Activated naive CD4-positive, alpha-beta T cell treated with anti-CD3 and anti-CD28 coated beads, Interleukin-2, amount 50 U/mL, for 72 hours (primary cell): Measurements from ENCODE around the gene MRPL36. TPM values are rescaled to one million over a fixed set of nuclear protein-coding genes. Genes with fewer than 3 reads are reported as not detected.
"Not testable (repeated sequence)": the region's sequence is repeated elsewhere in the genome, so short reads cannot be mapped to it uniquely, and the experiment has no call there.

Source experiments
- ATAC-seq, 2 donors: fragments of 150-1000 bp; cut with Tn5 transposase; 2 replicates each; pipeline ENCODE4 v1.10.0; 2021; ENCODE audit warnings: mild to moderate bottlenecking in 2 of 2, moderate library complexity in 2 of 2
- DNase-seq, 2 donors: peaks; one replicate each; pipeline ENCODE4 v3.0.0; 2021 to 2022; ENCODE audit warnings: low spot score in 2 of 2
- H3K27ac Mint-ChIP-seq, 2 donors: one replicate each; pipeline ENCODE4 v1.8.0; 2022; ENCODE audit warnings: mild to moderate bottlenecking in 2 of 2, mixed read lengths in 2 of 2
- H3K36me3 Mint-ChIP-seq, 2 donors: one replicate each; pipeline ENCODE4 v1.8.0; 2022; ENCODE audit warnings: mixed read lengths in 2 of 2
- H3K9me3 Mint-ChIP-seq, 2 donors: one replicate each; pipeline ENCODE4 v1.8.0; 2022; ENCODE audit warnings: mixed read lengths in 2 of 2
- total RNA-seq, 2 donors: library from RNA; stranded (reverse); gene quantifications; one replicate each; pipeline ENCODE4 v1.2.3, GENCODE V29; 2022

Gene MRPL36
- total RNA-seq, 2 donors from 2014 or later = 60.4 to 69.6 TPM

GRCh38 chr5:1807451-1808185 lies 8.0 kb upstream of the MRPL36 start:
- peak overlapping the region in 1 of 2 donors; percentile 77 for H3K27ac Mint-ChIP-seq
- DNase-seq (peak in 1 of 2 donors; percentile 46), ATAC-seq (no peak)
- no peaks in the 10 kb centered on the region for H3K9me3 Mint-ChIP-seq
- H3K36me3 Mint-ChIP-seq = peaks cover 23 to 32% of the 10 kb centered on the region in 2 donors

- no peaks in the 10 kb centered on the region for H3K9me3 Mint-ChIP-seq
- H3K27ac Mint-ChIP-seq = peak overlapping the region; percentile 0 to 77
- peaks cover 28 to 35% of the 10 kb centered on the region in 2 donors for H3K36me3 Mint-ChIP-seq
- DNase-seq (peak in 1 of 2 donors; percentile 26), ATAC-seq (no peak)
Measured at GRCh38 chr5:1806974-1807373, 7.3 kb upstream of the MRPL36 start.

- DNase-seq = peak in 1 of 2 donors; percentile 41
- no peaks in the 10 kb centered on the region for H3K9me3 Mint-ChIP-seq
- peak overlapping the region in 1 of 2 donors; percentile 9 for H3K27ac Mint-ChIP-seq
- ATAC-seq = no peak
- H3K36me3 Mint-ChIP-seq = peaks cover 30 to 36% of the 10 kb centered on the region in 2 donors
Measured at GRCh38 chr5:1806199-1806598, 6.6 kb upstream of the MRPL36 start.

- Mint-ChIP-seq H3K9me3 (no peaks in the 10 kb centered on the region), H3K27ac (no peak overlapping the region), H3K36me3 (peaks cover 30 to 39% of the 10 kb centered on the region in 2 donors)
- DNase-seq (peak in 1 of 2 donors; percentile 14), ATAC-seq (no peak)
Measured at GRCh38 chr5:1805736-1806135, 6.1 kb upstream of the MRPL36 start.

- Mint-ChIP-seq H3K27ac (no peak overlapping the region), H3K9me3 (no peaks in the 10 kb centered on the region), H3K36me3 (peaks cover 34 to 43% of the 10 kb centered on the region in 2 donors)
- ATAC-seq = no peak
- peak in 1 of 2 donors; percentile 25 for DNase-seq
Measured at GRCh38 chr5:1805326-1805725, 5.7 kb upstream of the MRPL36 start.

GRCh38 chr5:1804001-1804690 lies 4.5 kb upstream of the MRPL36 start:
- peak overlapping the region in 1 of 2 donors; percentile 60 for H3K27ac Mint-ChIP-seq
- DNase-seq (peak in 1 of 2 donors; percentile 21), ATAC-seq (no peak)
- no peaks in the 10 kb centered on the region for H3K9me3 Mint-ChIP-seq
- peaks cover 42 to 51% of the 10 kb centered on the region in 2 donors for H3K36me3 Mint-ChIP-seq

- DNase-seq = peak in 1 of 2 donors; percentile 18
- ATAC-seq = no peak
- Mint-ChIP-seq H3K9me3 (no peaks in the 10 kb centered on the region), H3K36me3 (peaks cover 50 to 59% of the 10 kb centered on the region in 2 donors), H3K27ac (no peak overlapping the region)
Measured at GRCh38 chr5:1803192-1803591, 3.6 kb upstream of the MRPL36 start.

GRCh38 chr5:1801967-1802295 lies 2.3 kb upstream of the MRPL36 start:
- no peak for DNase-seq
- Mint-ChIP-seq H3K36me3 (peaks cover 42 to 51% of the 10 kb centered on the region in 2 donors), H3K27ac (peak overlapping the region; percentile 90 to 91), H3K9me3 (no peaks in the 10 kb centered on the region)
- ATAC-seq = no peak

GRCh38 chr5:1801222-1801966 lies 1.8 kb upstream of the MRPL36 start, which contains the start of gene NDUFS6:
TSS of gene NDUFS6 (plus strand) at chr5:1801407. CDS start at chr5:1801418, 11 bp downstream.
- peaks cover 42 to 46% of the 10 kb centered on the region in 2 donors for H3K36me3 Mint-ChIP-seq
- H3K9me3 Mint-ChIP-seq = no peaks in the 10 kb centered on the region
- DNase-seq = peak; percentile 83 to 85
- peak; percentile 56 to 73 for ATAC-seq
- peak within 1 kb of the TSS; percentile 90 to 98 for H3K27ac Mint-ChIP-seq

GRCh38 chr5:1800472-1801221 lies 1.0 kb upstream of the MRPL36 start:
- peak; percentile 41 to 64 for ATAC-seq
- no peaks in the 10 kb centered on the region for H3K9me3 Mint-ChIP-seq
- peak in 1 of 2 donors; percentile 48 for DNase-seq
- H3K36me3 Mint-ChIP-seq = peaks cover 42 to 43% of the 10 kb centered on the region in 2 donors
- peak overlapping the region; percentile 90 to 98 for H3K27ac Mint-ChIP-seq

GRCh38 chr5:1799110-1799601 lies 481 bp downstream of the MRPL36 start:
- H3K9me3 Mint-ChIP-seq = no peaks in the 10 kb centered on the region
- DNase-seq (peak; percentile 44 to 72), ATAC-seq (peak; percentile 31 to 71)
- peaks cover 41 to 42% of the 10 kb centered on the region in 2 donors for H3K36me3 Mint-ChIP-seq
- peak overlapping the region; percentile 84 to 90 for H3K27ac Mint-ChIP-seq

- ATAC-seq, H3K9me3 Mint-ChIP-seq: not testable (repeated sequence)
- Mint-ChIP-seq H3K27ac (peak overlapping the region; percentile 84 to 90), H3K36me3 (peaks cover 35 to 37% of the 10 kb centered on the region in 2 donors)
- DNase-seq = peak in 1 of 2 donors; percentile 48
Measured at GRCh38 chr5:1798589-1798988, 1.0 kb downstream of the MRPL36 start.

- no peaks in the 10 kb centered on the region for H3K9me3 Mint-ChIP-seq
- peaks cover 29% of the 10 kb centered on the region in 2 donors for H3K36me3 Mint-ChIP-seq
- peak overlapping the region; percentile 7 to 60 for H3K27ac Mint-ChIP-seq
- DNase-seq (peak in 1 of 2 donors; percentile 45), ATAC-seq (no peak)
Measured at GRCh38 chr5:1797855-1798254, 1.8 kb downstream of the MRPL36 start.

- DNase-seq (peak in 1 of 2 donors; percentile 46), ATAC-seq (no peak)
- Mint-ChIP-seq H3K9me3 (no peaks in the 10 kb centered on the region), H3K27ac (peak overlapping the region; percentile 7 to 60), H3K36me3 (peaks cover 25 to 27% of the 10 kb centered on the region in 2 donors)
Measured at GRCh38 chr5:1797103-1797800, 2.4 kb downstream of the MRPL36 start.

- no peak overlapping the region for H3K27ac Mint-ChIP-seq
- DNase-seq = peak in 1 of 2 donors; percentile 47
- no peaks in the 10 kb centered on the region for H3K9me3 Mint-ChIP-seq
- no peak for ATAC-seq
- H3K36me3 Mint-ChIP-seq = peaks cover 21 to 23% of the 10 kb centered on the region in 2 donors
Measured at GRCh38 chr5:1796371-1797102, 3.1 kb downstream of the MRPL36 start.
